ENCODE data around the gene KIF5B. TPM values are rescaled to one million over a fixed set of nuclear protein-coding genes. Genes with fewer than 3 reads are reported as not detected.

The KIF5B gene
- total and polyA plus RNA-seq, 9 of the 15 experiments (the other 6 are each of a cell fraction or from before 2014, with no cell fraction given): 24.4 to 94.4 (median 68.9) TPM

DNA sequence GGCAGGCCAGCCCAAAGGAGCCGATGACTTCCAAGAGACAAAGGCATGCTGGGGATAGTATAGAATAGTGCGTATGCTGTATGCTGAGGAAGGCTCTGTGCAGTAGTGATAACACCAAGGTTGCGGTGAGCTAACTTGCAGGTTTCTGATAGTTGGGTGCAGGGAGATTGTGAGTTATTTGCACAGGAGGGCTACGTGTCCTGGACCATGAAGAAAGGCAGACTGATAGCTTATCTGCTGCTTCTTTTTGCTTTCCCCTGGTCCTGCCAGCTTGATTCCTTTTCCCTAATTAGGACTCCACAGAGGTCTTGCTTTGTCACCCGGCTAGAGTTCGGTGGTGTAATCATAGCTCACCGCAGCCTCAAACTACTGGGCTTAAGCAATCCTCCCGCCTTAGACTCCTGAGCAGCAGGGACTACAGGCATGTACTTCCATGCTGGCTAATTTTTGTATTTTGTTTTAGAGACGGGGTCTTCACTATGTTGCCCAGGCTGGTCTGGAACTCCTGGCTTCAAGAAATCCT is 83.6 kb downstream of the KIF5B start (continued):
- TF ChIP-seq MITF (IDR thresholded peaks at IDR 0.05) (no peak), MCM5 (IDR thresholded peaks at IDR 0.05; ENCODE audit: low read depth) (no peak), KDM2B (CRISPR knock-in tag; IDR thresholded peaks at IDR 0.05) (no peak), TAF1 (IDR thresholded peaks at IDR 0.05; ENCODE audit: control insufficient read depth, extremely low read depth, insufficient read depth, low read length, severe bottlenecking) (peak; percentile 55), RFX7 (CRISPR knock-in tag; IDR thresholded peaks at IDR 0.05) (no peak), MAZ (CRISPR knock-in tag; conservative IDR thresholded peaks at IDR 0.05 in 1 of 2, IDR thresholded peaks at IDR 0.05 in 1 of 2) (peak in 1 of 2 experiments; percentile 58; a peak in 2 of 4 replicates), ZC3H8 (IDR thresholded peaks at IDR 0.05) (no peak), HBP1 (CRISPR knock-in tag; IDR thresholded peaks at IDR 0.05) (no peak), HMG20B (CRISPR knock-in tag; IDR thresholded peaks at IDR 0.05) (no peak), ZNF609 (CRISPR knock-in tag; IDR thresholded peaks at IDR 0.05; ENCODE audit: borderline replicate concordance) (peak; percentile 95), NONO (IDR thresholded peaks at IDR 0.05; ENCODE audit: low read depth in 2 of 2, low read length in 1 of 2) (peak in 1 of 2 experiments; percentile 83; a peak in 2 of 4 replicates), ZKSCAN8 (CRISPR knock-in tag; IDR thresholded peaks at IDR 0.05) (peak; percentile 86), MTA3 (IDR thresholded peaks at IDR 0.05; ENCODE audit: borderline replicate concordance) (peak; percentile 94), ZNF586 (CRISPR knock-in tag; conservative IDR thresholded peaks at IDR 0.05) (no peak), RUNX1 (IDR thresholded peaks at IDR 0.05; ENCODE audit: low read depth) (peak; percentile 97), POLR2A (conservative IDR thresholded peaks at IDR 0.05) (no peak), ZBTB8A (IDR thresholded peaks at IDR 0.05; ENCODE audit: partially characterized antibody) (no peak), ZKSCAN1 (IDR thresholded peaks at IDR 0.05; ENCODE audit: low read depth, low read length) (peak; percentile 73), ZNF699 (CRISPR knock-in tag; IDR thresholded peaks at IDR 0.05; ENCODE audit: insufficient replicate concordance) (no peak), DLX4 (CRISPR knock-in tag; IDR thresholded peaks at IDR 0.05) (no peak), CAMTA2 (CRISPR knock-in tag; conservative IDR thresholded peaks at IDR 0.05) (no peak), ZNF696 (CRISPR knock-in tag; conservative IDR thresholded peaks at IDR 0.05) (no peak), HIVEP1 (CRISPR knock-in tag; IDR thresholded peaks at IDR 0.05) (no peak)

All from K562 (cell line).